ENCODE data around the gene ATP2C2. TPM values are rescaled to one million over a fixed set of nuclear protein-coding genes. Genes with fewer than 3 reads are reported as not detected.

Gene ATP2C2
- total RNA-seq, 2 donors from 2014 or later = 0.10 to 0.19 TPM

DNA sequence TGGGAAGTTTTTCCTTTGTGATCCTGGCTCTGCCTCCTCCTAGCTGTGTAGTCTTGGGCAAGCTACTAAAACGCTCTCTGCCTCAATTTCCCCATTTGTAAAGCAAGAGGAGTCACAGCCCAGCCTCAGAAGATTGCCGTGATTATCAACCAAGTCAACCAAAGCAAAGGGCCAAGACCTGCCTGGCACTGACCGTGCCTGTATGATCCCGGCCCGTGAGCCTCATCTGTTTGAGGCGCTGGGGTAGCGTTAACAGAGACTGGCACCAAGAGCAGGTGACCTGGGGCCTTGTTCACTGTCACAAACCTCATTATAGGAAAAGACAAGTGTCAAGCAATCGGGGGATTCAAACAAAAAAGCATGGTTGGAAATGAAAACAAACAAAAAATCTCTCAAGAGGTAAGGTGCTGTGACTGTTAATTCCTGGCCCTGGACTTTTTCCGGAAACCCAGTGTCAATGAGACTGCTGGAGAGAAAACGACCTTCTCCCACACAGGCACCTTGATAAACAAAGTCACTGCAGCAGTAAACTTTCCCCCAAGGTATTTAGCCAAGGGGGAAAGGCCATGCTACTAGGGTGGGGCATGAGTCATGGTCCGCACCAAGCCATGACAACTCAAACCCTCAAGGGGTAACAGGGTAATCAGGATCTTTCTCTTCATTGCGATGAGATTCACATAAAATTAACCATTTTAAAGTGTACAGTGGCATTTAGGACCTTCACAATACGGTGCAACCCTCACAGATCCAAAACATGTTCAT is 130.7 kb downstream of the ATP2C2 start:
- DNase-seq (ENCODE audit: low spot score) = peak; percentile 32
- intact Hi-C loops (cut with DNase I) = no loop called here

DNA sequence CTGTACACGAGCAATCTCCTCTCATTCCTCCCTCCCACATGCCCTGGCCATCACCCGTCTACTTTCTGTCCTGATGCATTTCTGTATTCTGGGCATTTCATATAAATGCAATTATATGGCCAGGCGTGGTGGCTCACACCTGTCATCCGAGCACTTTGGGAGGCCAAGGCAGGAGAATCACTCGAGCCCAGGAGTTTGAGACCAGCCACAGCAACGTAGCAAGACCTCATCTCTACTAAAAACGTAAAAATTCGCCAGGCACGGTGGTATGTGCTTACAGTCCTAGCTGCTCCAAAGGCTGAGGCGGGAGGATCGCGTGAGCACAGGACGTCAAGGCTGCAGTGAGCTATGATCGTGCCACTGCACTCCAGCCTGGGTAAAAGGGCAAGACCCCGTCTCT is 131.3 kb downstream of the ATP2C2 start:
- intact Hi-C loops (cut with DNase I) = no loop called here
- DNase-seq (ENCODE audit: low spot score) = peak; percentile 38

DNA sequence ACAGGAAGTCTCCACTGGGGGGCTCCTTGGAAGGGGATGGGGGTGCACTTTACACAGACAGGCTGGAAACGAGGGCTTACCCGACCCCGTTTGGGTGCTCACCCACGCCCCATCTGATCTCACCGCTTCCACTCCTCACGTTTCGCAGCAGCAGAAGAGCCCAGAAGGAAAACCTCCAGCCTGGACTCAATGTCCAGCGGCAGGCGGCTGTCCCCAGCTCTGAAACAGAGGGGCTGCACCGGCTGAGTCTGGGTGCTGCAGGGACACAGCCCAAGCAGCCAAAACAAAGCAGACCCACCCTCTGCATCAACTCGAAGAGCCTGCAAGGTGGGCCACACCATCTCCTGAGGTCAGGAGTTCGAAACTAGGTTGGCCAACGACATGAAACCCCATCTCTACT is 132.2 kb downstream of the ATP2C2 start:
- DNase-seq (ENCODE audit: low spot score) = peak; percentile 76
- intact Hi-C loops (cut with DNase I) = no loop called here

DNA sequence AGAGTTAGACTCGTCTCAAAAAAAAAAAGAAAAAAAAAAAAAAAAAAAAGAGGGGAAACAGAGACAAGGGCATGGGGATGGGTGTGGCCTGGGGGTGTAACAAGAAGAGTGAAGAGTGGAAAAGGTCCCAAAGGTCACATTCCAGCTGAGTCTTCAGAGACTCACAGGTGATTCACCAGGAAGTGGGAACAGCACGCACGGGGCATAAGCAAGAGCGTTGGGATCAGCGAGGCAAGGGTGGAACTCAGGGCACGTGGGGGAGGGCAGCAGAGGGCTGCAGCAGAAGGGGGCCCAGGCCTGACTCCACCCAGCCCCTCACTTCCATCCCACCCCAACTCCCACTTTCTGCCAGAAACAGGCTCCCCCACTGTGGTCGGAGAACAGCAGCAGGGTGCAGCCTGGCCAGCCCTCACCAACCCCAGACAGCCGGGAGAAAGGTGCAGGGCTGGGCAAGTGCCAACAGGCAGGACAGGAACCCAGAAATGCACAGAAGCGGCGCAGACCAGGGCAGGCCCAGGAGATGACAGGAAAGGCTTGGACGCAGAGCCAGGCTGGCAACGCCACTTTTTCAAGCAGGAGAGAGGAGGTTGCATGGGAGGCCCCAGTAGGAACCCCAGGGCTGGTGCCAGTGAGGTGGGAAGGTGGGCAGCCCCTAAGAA is 132.9 kb downstream of the ATP2C2 start:
- intact Hi-C loops (cut with DNase I) = no loop called here
- peak; percentile 83 for DNase-seq (ENCODE audit: low spot score)

DNA sequence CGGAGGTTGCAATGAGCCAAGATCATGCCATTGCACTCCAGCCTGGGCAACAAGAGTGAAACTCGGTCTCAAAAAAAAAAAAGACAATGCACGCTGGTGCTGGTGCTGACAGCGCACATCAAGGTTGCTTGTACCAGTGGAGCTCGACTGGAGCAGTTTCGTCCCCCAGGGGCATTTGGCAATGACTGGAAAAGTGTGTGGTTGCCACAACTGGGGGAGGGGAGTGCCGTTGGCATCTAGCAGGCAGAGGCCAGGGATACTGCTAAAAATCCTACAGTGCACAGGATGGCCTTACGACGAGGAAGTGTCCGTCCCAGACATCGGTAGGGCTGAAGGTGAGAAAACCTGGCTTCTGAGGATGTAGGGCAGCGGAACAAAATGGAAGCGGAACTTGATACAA is 133.7 kb downstream of the ATP2C2 start:
- intact Hi-C loops (cut with DNase I) = no loop called here
- DNase-seq (ENCODE audit: low spot score) = peak; percentile 54

DNA sequence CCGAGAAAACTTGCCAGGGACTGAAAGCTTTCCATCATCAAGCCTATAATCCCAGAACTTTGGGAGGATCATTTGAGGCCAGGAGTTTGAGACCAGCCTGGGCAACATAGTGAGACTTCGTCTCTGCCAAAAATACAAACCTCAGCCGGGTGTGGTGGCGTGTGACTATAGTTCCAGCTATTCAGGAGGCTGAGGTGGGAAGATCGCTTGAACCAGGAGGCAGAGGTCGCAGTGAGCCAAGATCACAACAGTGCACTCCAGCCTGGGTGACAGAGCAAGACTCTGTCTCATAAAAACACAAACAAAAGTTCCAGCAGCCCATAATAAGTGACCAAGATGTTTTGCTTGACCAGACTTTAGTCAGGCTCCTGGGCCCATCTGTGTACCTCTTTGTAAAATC is 134.2 kb downstream of the ATP2C2 start:
- peak; percentile 41 for DNase-seq (ENCODE audit: low spot score)
- intact Hi-C loops (cut with DNase I) = no loop called here

DNA sequence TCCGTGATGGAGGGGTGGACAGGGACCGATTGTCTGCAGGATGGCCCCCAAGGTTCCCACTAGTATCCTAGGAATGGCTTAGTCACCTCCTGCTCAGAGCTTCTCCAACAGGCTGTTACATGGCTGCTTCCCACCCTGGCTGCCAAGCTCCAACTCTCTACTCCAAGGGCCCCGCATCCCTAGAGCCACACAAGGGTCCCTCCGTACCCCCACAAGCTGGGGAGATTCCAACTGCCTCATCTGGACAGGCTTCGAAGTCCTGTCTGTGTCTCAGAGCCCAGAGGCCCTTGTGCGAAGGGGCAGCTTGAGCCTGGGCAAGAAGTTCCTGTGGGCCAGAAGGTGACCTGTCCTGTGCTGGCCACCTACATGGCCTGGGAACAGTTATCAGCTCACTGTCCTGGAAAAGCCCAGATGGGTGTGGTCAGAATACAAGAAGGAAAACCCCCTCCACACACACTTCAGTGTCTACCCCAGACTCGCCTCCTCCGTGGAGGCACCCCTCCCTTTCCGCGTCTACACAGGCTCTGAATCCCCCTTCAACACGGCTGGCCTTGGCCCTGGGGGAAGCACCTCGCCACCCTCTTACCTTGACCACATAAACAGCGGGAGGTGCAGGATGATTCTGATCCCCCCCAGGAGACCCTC is 135.5 kb downstream of the ATP2C2 start:
- peak; percentile 81 for DNase-seq (ENCODE audit: low spot score)
- intact Hi-C loops (cut with DNase I) = no loop called here

DNA sequence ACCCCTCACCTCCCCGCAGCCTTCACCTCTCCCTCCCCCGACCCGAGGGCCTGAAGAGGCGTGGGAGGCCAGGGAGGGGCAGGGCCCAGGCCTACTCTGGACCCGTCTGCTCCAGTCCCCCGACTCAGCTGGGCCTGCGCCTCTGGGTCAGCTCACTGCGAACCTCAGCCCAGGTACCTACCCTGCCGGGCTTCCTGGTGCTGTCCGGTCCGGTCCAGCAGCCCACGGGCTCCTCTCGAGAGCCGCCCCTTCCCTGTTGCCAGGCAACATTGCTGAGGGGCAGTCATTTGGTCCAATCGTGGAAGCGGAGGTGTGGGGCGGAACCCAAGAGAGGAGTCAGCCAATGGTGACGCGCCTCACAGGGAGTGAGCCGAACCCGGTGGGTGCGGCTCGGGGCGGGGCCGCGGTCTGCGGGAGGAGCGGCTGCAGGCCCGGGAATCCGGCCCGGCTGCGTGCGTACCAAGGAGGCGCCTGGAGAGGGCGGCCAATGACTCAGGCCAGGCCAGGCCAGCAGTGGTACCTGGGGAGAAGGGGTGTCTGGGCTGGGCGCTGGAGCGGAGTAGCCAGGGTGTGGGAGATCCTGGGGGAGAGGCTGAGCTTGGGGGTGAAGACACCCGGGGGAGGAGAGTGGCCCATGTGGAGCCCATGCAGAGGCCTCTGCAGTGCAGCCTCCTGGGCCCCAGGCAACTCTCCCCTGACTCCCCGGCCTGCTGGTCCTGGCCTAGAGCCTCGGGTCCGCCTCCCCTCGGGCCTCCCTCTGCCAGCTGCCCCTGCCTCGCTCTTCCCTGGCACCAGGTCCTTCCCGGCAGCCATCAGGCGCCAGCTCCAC is 136.3 kb downstream of the ATP2C2 start, which contains the start of gene MEAK7:
MEAK7 (minus strand) TSS at position 240 of the 829 bp plus-strand sequence. CDS start 6,573 bp downstream, outside the sequence.
- DNase-seq (ENCODE audit: low spot score) = peak; percentile 100
- intact Hi-C loops (cut with DNase I) = no loop called here

DNA sequence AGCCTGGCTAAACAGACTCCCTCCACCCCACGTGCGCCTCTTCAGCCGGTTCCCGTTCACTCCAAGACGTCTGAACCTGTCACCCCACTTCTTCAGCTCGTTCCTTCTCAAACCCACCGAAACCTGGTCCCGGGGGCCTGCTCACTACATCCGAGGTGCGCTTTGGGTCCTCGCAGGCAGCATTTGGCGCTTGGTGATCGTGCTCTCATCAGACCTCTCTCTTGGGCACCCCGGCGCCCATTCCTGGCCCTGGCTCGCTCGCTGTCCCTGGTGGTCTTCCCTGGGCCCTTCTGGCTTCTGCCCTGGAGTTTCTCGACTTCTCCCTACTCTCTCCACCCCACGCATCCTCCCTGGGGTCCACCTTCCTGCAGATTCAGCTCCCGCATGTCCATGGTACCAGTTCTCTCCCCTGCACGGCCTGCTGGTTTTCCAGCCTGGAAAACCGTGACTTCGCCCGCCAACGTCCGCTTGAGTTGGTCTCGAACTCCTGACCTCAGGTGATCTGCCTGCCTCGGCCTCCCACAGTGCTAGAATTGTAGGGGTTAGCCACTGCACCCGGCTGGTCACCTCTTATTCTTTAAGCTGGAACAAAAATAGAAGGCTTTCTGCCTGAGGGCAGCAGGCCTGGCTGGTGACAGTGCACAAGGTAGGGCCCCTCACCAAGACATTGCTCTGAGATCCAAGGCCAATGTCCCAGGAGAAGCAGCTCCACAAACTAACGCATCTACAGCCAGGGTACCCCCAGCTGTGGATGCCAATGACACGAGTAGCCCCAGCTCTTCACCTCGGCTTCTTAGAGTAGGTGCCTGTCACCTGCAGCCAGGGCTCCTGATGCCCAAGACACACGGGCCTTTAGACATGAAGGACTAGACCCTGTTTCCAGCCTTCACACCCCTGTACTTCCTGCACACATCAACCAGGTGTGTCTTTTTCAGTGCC is 137.2 kb downstream of the ATP2C2 start:
- intact Hi-C loops (cut with DNase I) = no loop called here
- peak; percentile 83 for DNase-seq (ENCODE audit: low spot score)

DNA sequence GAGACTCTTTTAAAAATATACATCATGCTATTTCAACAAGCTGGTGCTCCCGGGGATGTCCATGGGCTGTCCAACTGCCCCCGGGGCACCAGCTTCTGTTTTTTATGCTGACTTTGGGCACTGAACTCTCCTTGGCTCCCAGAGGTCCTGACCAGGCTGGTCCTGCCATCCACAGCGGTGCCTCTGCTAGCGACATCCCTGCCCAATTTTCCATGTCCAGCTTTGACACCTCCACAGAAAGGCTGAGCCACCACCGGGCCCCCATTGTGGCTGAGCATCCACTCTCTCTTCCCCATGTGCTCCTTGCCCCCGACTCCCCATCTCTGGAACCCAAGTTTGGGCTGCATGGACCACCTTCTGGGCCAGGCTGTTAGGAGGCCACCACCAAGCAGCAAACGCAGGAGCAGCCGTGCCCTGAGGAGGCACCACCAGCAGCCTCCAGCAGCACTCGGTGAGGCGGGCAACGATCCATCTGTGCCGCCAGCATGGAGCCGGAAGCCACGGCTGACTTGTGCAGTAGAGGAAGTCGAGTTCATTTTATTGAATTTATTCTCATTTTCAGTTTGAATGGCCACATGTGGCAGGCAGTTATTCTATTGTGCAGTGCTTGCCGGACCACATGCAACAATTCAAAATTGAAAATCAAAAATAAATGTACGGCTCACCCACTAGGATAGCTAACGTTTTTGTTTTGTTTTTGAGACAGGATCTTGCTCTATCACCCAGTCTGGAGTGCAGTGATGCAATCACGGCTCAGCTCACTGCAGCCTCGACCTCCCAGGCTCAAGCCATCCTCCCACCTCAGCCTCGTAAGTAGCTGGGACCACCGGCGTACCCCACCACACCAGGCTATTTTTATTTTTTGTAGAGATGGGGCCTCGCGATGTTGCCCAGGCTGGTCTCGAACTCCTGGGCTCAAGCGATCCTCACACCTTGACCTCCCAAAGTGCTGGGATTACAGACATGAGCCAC is 139.0 kb downstream of the ATP2C2 start:
- DNase-seq (ENCODE audit: low spot score) = peak; percentile 76
- intact Hi-C loops (cut with DNase I) = no loop called here

DNA sequence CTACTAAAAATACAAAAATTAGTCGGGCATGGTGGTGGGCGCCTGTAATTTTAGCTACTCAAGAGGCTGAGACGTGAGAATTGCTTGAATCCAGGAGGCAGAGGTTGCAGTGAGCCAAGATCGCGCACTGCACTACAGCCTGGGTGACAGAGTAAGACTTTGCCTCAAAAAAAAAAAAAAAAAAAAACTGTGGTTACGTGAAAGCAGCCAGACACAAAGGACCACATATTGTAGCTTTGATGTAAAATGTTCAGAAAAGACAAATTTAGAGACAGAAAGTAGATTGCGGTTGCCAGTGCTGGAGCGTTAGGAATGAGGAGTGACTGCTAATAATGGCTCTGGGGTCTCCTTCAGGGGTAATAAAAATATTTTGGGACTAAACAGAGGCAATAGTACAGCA is 140.2 kb downstream of the ATP2C2 start:
- intact Hi-C loops (cut with DNase I) = no loop called here
- no peak for DNase-seq (ENCODE audit: low spot score)

DNA sequence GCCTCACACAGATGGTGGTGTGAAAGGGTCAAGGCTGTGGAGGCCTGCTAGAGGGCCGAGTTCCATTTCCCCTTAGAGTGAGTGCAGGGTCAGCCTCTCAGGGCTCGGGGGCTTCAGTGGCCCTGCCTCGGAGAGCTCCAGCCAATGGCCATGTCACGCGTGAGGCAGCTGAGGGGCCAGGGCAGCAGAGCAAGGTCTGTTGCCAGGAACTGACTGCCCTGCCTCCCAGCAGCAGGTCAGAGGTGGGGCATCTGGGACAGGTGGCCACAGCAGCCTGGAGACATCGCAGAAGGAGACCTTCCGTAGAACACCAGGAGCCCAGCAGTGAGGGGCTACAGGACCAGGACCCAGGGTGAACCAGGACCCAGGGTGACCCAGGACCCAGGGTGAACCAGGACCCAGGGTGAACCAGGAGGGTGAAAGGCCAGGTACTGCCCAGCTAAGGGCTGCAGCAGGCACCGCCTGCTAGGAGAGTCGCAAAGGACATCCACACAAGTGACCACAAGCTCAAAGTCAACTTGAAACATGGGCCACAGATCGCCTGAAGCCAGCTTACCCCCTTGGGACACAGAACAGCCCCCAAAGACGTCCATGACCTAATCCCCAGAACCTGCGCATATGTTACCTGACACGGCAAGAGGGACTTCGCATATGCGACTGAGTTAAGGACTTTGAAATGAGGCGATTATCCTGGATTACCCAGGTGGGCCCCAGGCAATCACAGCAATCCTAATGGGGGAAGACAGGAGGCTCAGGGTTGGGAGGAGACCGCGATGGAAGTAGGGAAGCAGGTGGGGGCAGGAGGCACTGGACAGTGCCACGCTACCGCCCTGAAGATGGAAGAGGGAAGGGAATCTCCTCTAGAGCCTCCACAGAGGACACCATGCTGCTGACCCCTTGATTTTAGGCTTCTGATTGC is 141.0 kb downstream of the ATP2C2 start:
- peak; percentile 70 for DNase-seq (ENCODE audit: low spot score)
- intact Hi-C loops (cut with DNase I) = no loop called here

DNA sequence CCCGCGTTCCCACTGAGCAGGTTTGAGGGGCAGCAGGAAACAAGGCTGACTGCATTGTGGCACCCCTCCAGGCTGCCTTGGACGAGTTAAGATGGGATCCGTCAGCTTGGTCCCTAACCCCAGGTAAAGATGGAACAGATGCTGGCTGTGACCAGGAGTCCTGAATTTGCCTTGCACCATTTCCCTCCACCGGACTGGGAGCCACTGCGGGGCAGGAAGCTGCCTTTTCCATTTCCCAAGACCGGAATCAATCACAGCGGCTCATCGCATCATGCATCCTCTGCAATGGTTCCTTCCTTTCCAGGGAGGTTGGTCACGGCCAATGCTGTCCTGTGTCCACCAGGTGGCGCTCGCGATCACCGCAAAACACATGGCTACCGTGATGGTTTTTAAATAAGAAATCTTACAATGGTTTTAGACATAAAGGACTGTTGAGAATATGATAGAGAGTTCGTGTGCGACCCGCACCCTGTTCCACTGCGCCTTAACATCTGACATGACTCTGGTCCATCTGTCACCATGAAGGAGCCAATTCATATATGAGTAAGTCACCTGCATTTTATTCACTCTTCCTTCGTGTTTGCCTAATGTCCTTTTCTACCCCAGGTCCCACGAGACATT is 143.0 kb downstream of the ATP2C2 start:
- intact Hi-C loops (cut with DNase I) = loop anchor here (2.0 to 5.0 kb wide), 3 partner anchors 110 to 216 kb away; no protein-coding TSS in a partner anchor
- peak; percentile 96 for DNase-seq (ENCODE audit: low spot score)

DNA sequence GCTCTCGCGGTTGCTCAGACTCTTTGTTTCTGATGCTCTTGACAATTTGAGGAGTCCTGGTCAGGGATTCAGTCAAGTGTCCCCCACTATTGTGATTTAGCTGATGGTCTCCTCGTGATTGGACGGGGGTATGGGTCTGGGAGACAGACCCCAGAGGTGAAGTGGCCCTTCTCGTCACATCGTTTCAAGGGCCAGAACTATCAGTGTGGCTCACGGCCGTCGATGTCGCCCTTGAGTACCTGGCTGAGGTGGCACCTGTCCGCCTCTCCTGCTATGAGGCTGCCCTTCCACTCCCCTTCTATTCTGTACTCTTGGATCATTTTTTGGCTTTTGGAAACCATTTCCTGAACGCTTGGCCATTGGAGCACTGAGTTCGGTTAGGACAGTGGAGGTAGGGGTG is 143.5 kb downstream of the ATP2C2 start:
- intact Hi-C loops (cut with DNase I) = loop anchor here (1.0 to 5.0 kb wide), 4 partner anchors 109 to 226 kb away; no protein-coding TSS in a partner anchor
- peak; percentile 58 for DNase-seq (ENCODE audit: low spot score)

DNA sequence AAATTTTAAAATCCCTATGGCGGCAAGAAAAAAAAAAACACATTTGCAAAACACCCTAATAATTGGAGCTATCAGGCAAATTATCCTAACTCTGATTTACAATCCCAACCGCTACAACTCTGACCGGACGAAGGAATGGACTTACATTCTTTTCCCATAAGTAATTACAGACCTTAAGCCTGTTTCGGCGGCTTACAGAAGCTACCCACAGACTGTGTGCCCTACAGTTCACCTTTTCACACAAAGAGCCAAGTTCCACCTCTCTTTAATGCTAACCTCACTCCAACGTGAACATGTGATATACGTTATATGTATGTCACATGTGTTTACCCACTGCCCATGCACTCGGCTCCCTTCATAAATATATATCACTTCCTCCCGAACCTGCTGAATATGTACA is 144.8 kb downstream of the ATP2C2 start:
- DNase-seq (ENCODE audit: low spot score) = peak; percentile 14
- intact Hi-C loops (cut with DNase I) = loop anchor here (5.0 kb wide), 2 partner anchors 109 to 214 kb away; no protein-coding TSS in a partner anchor

DNA sequence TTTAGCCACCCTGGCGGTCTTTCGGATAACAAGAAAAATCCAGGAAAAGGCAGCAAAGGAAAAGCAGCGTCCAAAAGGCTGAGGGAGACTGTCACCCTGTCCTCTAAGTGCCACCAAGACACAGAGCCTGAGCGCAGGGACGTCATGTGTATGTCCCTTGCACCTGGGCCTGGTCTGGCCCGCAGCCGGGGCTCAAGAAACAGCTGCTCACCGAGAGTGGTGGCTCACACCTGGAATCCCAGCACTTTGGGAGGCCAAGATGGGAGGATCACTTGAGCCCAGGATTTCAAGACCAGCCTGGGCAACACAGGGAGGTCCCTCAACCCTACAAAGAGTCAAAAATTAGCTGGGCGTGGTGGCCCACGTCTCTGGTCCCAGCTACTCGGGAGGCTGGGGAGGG is 145.3 kb downstream of the ATP2C2 start:
- intact Hi-C loops (cut with DNase I) = loop anchor here (5.0 kb wide), 2 partner anchors 109 to 214 kb away; no protein-coding TSS in a partner anchor
- peak; percentile 64 for DNase-seq (ENCODE audit: low spot score)

Data from posterior vena cava (tissue), 2 donors.